GM19467 (cell line): ENCODE results near the gene AIP.
"Not testable (repeated sequence)": the region's sequence is repeated elsewhere in the genome, so short reads cannot be mapped to it uniquely, and the experiment has no call there.

ENCODE experiments used
- ATAC-seq: cut with Tn5 transposase; IDR thresholded peaks from one replicate; pipeline ENCODE4 v1.9.1; 2021; ENCODE audit warnings: mild to moderate bottlenecking, moderate library complexity; ENCODE audit not compliant: unreplicated experiment

AIP gene

GRCh38 chr11:67505605-67506396 lies 23.0 kb downstream of the AIP start:
- no peak for ATAC-seq

- no peak for ATAC-seq
Measured at GRCh38 chr11:67506426-67507051, 23.7 kb downstream of the AIP start.

DNA sequence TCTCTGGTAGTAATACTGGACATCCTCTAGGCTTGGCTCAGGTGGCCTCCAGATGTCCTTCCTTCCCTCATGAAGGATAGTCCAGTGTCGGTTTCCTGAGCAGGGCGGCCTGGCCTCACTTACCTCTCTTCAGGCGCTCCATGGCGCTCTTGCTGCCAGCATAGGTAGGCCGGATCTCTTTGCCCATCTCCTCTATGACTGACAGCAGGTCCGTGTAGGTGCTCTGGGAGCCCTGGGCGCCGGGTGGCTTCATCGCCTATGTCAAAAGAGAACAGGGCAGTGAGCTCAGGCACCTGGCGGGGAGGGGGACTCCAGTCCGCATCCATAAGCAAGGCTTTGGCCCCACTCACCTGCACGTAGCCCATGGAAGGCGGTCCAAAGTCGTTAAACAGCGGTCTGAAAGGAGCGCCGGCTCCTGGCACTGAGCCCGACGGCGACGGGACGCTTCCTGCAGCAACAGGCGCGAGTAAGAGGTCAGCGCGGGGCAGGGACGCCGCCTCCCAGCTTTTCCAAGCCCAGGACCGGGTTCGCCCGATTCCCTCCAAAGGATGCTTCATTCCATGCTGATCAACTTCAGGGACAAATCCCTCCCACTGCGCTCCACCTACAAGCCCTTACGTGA lies 24.5 kb downstream of the AIP start:
- ATAC-seq: no peak

- peak; percentile 72 for ATAC-seq
Measured at GRCh38 chr11:67507864-67508485, 25.1 kb downstream of the AIP start, which contains the start of gene CDK2AP2. CDK2AP2 (minus strand) TSS chr11:67508162; CDS start chr11:67508082, 80 bp downstream.

GRCh38 chr11:67508486-67509121 lies 25.8 kb downstream of the AIP start:
- ATAC-seq: peak; percentile 36

DNA sequence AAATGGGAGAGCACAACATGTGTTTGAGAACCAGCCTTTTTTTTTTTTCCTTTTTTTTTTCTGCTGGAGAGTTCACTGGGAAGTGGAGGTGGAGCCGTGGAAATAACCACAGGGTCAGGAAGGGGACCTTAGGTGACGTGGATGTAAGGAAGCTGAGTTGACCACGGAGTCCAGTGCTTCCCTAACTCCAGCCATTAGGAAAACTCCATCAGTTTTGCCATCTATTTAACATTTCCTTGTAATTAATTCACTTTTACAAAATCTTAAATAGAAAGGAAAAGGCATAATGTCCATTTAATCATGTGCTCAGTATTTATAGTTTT lies 27.2 kb downstream of the AIP start:
- no peak for ATAC-seq

- ATAC-seq: not testable (repeated sequence)
Measured at GRCh38 chr11:67511558-67511957, 28.7 kb downstream of the AIP start.

DNA sequence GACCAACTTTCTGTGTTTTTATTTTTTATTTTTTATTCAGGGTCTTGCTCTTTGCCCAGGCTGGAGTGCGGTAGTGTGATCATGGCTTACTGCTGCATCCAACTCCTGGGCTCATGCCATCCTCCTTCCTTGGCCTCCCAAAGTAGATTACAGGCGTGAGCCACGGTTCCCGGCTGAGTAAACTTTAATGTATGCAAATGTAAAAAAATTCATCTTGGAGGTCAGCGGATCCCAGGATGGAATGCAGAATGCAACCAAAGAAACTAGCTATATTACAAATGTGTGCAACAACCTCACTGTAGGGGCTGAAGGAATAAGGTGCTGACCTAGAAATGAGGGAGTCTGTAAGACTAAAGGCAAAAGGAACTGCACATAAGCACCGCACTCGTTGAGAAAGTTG lies 31.3 kb downstream of the AIP start:
- no peak for ATAC-seq

GRCh38 chr11:67516806-67517205 lies 34.0 kb downstream of the AIP start:
- ATAC-seq: no peak

- no peak for ATAC-seq
Measured at GRCh38 chr11:67517784-67518552, 35.1 kb downstream of the AIP start.

GRCh38 chr11:67519726-67520125 lies 36.9 kb downstream of the AIP start:
- ATAC-seq: no peak

GRCh38 chr11:67520856-67521824 lies 38.3 kb downstream of the AIP start:
- ATAC-seq: no peak

DNA sequence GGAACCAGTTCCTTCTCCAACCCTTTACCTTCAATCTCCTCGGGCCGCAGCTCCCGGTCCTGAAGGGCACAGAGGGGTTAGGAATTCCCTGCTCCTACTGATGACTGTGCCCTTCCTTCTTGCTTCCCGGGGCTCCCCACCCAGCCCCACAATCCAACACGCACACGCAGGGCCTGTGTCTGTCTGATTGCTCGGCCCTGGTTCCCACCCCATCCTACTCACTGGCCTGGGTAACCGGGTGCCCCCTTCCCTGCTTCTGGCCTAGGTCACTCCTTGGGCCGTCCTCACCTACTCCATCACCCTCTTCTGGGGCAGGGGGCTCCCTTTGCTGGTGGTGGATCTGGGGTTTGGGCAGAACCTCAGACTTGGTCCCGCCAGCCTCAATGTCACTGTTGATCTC lies 39.1 kb downstream of the AIP start:
- ATAC-seq: no peak

- no peak for ATAC-seq
Measured at GRCh38 chr11:67522338-67522737, 39.5 kb downstream of the AIP start.

DNA sequence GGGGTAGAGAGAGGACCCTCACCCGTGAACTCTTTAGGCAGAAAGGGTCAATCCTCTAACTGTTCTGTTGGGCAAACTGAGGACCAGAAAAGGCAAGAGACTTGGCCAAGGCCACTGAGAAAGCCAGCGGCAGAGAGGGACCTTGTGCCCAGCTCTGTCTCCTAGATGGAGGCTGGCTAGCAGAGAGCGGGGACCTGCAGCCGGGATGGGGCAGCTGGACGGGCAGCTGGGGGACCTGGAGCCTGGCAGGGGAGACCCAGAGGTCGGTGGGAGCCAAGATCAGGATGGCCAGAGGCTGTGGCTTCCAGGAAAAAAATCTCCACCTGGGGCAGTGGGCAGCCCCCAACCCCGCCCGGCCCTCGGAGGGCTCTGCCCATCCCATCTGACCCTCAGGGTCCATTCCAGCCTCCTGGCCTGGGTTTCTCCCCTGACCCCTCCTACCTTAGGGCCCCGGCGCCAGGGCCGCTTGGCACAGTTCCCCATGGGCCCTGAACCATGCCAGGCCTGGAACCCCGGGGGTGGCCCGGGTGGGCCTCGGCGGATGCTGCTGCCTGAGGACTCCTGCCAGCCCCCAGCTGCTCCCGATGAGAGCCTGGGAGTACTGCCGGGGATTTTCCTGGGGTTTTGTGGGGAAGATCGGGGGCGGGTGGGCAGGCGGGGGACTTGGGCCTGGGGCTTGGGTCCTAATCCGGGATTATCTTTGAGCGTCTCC lies 40.2 kb downstream of the AIP start, which contains the start of gene CABP2:
TSS of gene CABP2 (minus strand) at position 603 of the 712 bp plus-strand sequence. CDS start at position 483, 120 bp downstream.
- no peak for ATAC-seq

- ATAC-seq: no peak
Measured at GRCh38 chr11:67523556-67524479, 41.0 kb downstream of the AIP start.

- no peak for ATAC-seq
Measured at GRCh38 chr11:67524480-67524808, 41.6 kb downstream of the AIP start.
